HepG2 (cell line): ENCODE measurements around the gene FGF14. TPM values are rescaled to one million over a fixed set of nuclear protein-coding genes. Genes with fewer than 3 reads are reported as not detected.

Experiments
- ATAC-seq: fragments of 200-7000 bp; cut with Tn5 transposase; 3 replicates; pipeline ENCODE4 v1.9.1; 2020; ENCODE audit warnings: mild to moderate bottlenecking, moderate library complexity
- BruUV-seq: library from RNA; stranded (reverse); fragments of 400-500 nt; replicated peaks from 2 replicates; lab custom pipeline; 2021; lab: Mats Ljungman, UMichigan
- CTCF ChIA-PET: fragments of 300-600 bp; formaldehyde crosslinking; extraction: SDS; loops from one replicate; lab custom pipeline; 2021; ENCODE audit warnings: low total read pairs, inconsistent platforms, low intra/inter-chr PET ratio; lab: Yijun Ruan, JAX
- POLR2A ChIA-PET: fragments of 350-600 bp; sonication (Branson Sonifier 250); formaldehyde crosslinking; loops from one replicate; lab custom pipeline; 2020; ENCODE audit warnings: antibody characterized with exemption, inconsistent platforms; lab: Yijun Ruan, JAX
- DNase-seq: peaks from one replicate; pipeline ENCODE4 v3.0.0-alpha.2; 2015; ENCODE audit warnings: low spot score
- FAIRE-seq: peaks from 3 replicates; lab custom pipeline; 2011; peaks lifted over from hg19 to GRCh38; lab: Jason Lieb, UNC
- H2AFZ ChIP-seq: one replicate; pipeline ENCODE4 v1.6.1; 2011; ENCODE audit warnings: low read length, inconsistent platforms
- H3K27ac ChIP-seq: fragments of 300-600 bp; 3 replicates; pipeline ENCODE4 v1.8.0; 2011; ENCODE audit warnings: mixed run types, mild to moderate bottlenecking, mixed read lengths, low read length, inconsistent platforms; ENCODE audit not compliant: insufficient read depth; ENCODE audit errors: extremely low read length
- H3K27me3 ChIP-seq, 2 experiments: fragments of 200-600 bp in 1 of 2; 2 replicates in 1 of 2; 3 replicates in 1 of 2; pipeline versions ENCODE4 v1.6.0 to v1.8.0; 2011; ENCODE audit warnings: low read length in 2 of 2, mild to moderate bottlenecking in 2 of 2, moderate library complexity in 2 of 2, inconsistent platforms in 1 of 2; ENCODE audit not compliant: insufficient read depth in 2 of 2, control insufficient read depth in 1 of 2
- H3K36me3 ChIP-seq, 2 experiments: fragments of 200-600 bp in 1 of 2; replicated peaks in 1 of 2; 2 replicates in 1 of 2; 3 replicates in 1 of 2; pipeline versions ENCODE4 v1.5.1 to v1.8.0; 2011; ENCODE audit warnings: low read length in 2 of 2, inconsistent platforms in 1 of 2; ENCODE audit not compliant: insufficient read depth in 2 of 2, control insufficient read depth in 1 of 2
- H3K4me1 ChIP-seq: 2 replicates; pipeline ENCODE4 v1.5.1; 2012; ENCODE audit warnings: low read length, inconsistent platforms; ENCODE audit not compliant: insufficient read depth
- H3K4me2 ChIP-seq: 2 replicates; pipeline ENCODE4 v1.6.0; 2011; ENCODE audit warnings: low read depth, low read length, inconsistent platforms
- H3K4me3 ChIP-seq, 3 experiments: fragments of 200-600 bp in 1 of 3; sonication (generic), shearing (Covaris generic) in 1 of 3; replicated peaks in 1 of 3; 2 replicates each; pipeline ENCODE4 v1.5.1; 2011 to 2016; ENCODE audit warnings: low read length in 3 of 3, inconsistent platforms in 2 of 3, low read depth in 2 of 3, mild to moderate bottlenecking in 2 of 3, control low read depth in 1 of 3, mixed read lengths in 1 of 3; ENCODE audit not compliant: insufficient read depth in 1 of 3
- H3K79me2 ChIP-seq: one replicate; pipeline ENCODE4 v1.6.1; 2011; ENCODE audit warnings: low read length, inconsistent platforms; ENCODE audit not compliant: insufficient read depth
- H3K9ac ChIP-seq: 2 replicates; pipeline ENCODE4 v1.6.0; 2011; ENCODE audit warnings: mild to moderate bottlenecking, low read depth, low read length, inconsistent platforms; ENCODE audit not compliant: insufficient read depth
- H3K9me3 ChIP-seq: 2 replicates; pipeline ENCODE4 v1.5.1; 2012; ENCODE audit warnings: mild to moderate bottlenecking, low read length
- H4K20me1 ChIP-seq: 2 replicates; pipeline ENCODE4 v1.6.0; 2011; ENCODE audit warnings: inconsistent platforms, mild to moderate bottlenecking, low read length, moderate library complexity; ENCODE audit not compliant: insufficient read depth
- ATF7 ChIP-seq, 2 experiments: fragments of 450-650 bp in 1 of 2; sonication (generic) in 1 of 2; formaldehyde crosslinking in 1 of 2; IDR thresholded peaks; 2 replicates each; pipeline versions ENCODE4 v1.4.0 to v1.6.1; 2016 to 2020; ENCODE audit warnings: antibody characterized with exemption in 1 of 2, mild to moderate bottlenecking in 1 of 2, missing genetic modification reagents in 1 of 2
- HHEX ChIP-seq: IDR thresholded peaks from 2 replicates; pipeline ENCODE4 v1.6.1; 2016; ENCODE audit warnings: control low read depth
- HNRNPLL ChIP-seq: fragments of 200-400 bp; formaldehyde crosslinking; IDR thresholded peaks from 2 replicates; pipeline ENCODE4 v1.6.1; 2017; ENCODE audit warnings: mild to moderate bottlenecking, low read depth, low read length; ENCODE audit not compliant: poor library complexity, severe bottlenecking
- KDM5B ChIP-seq: sonication (generic); formaldehyde crosslinking; IDR thresholded peaks from 2 replicates; pipeline ENCODE4 v1.4.0; 2020; ENCODE audit warnings: missing genetic modification reagents, mild to moderate bottlenecking, borderline replicate concordance
- NCOA5 ChIP-seq: sonication (generic); formaldehyde crosslinking; IDR thresholded peaks from 2 replicates; pipeline ENCODE4 v1.4.0; 2020; ENCODE audit warnings: missing genetic modification reagents
- RFX5 ChIP-seq: IDR thresholded peaks from 2 replicates; pipeline ENCODE4 v1.6.1; 2011; ENCODE audit warnings: low read depth, low read length, improper control_type of control experiment
- SCMH1 ChIP-seq: sonication (generic); formaldehyde crosslinking; IDR thresholded peaks from 2 replicates; pipeline ENCODE4 v1.9.0; 2021; ENCODE audit warnings: missing genetic modification reagents, mild to moderate bottlenecking, borderline replicate concordance
- SP5 ChIP-seq: IDR thresholded peaks from 2 replicates; pipeline ENCODE4 v1.6.1; 2016; ENCODE audit warnings: low read depth, borderline replicate concordance
- ZBTB7A ChIP-seq: sonication (generic); formaldehyde crosslinking; IDR thresholded peaks from 2 replicates; pipeline ENCODE4 v1.8.0; 2022; ENCODE audit warnings: mild to moderate bottlenecking, missing genetic modification reagents
- ZMYM2 ChIP-seq: sonication (generic); formaldehyde crosslinking; IDR thresholded peaks from 2 replicates; pipeline ENCODE4 v1.8.0; 2022; ENCODE audit warnings: mild to moderate bottlenecking, missing genetic modification reagents
- ZNF292 ChIP-seq: sonication (generic); formaldehyde crosslinking; IDR thresholded peaks from 2 replicates; pipeline ENCODE4 v1.8.1; 2022; ENCODE audit warnings: mild to moderate bottlenecking, low read depth, missing genetic modification reagents, borderline replicate concordance
- ZNF547 ChIP-seq: sonication (generic); formaldehyde crosslinking; IDR thresholded peaks from 2 replicates; pipeline ENCODE4 v1.5.1; 2020; ENCODE audit warnings: mild to moderate bottlenecking, missing genetic modification reagents
- ZNF615 ChIP-seq: sonication (generic); formaldehyde crosslinking; IDR thresholded peaks from 2 replicates; pipeline ENCODE4 v1.5.0; 2020; ENCODE audit warnings: mild to moderate bottlenecking, missing genetic modification reagents, borderline replicate concordance
- ZNF879 ChIP-seq: sonication (generic); formaldehyde crosslinking; IDR thresholded peaks from 2 replicates; pipeline ENCODE4 v1.8.1; 2023; ENCODE audit warnings: missing genetic modification reagents
- in situ Hi-C: cut with HindIII; loops from 2 replicates; pipeline ENCODE4 v1.10.0; 2017; ENCODE audit warnings: low pct_unique_long_range_greater_than_20kb; ENCODE audit not compliant: extremely low pct_ligation_motif_present
- intact Hi-C: fragments of 100-400 bp; cut with micrococcal nuclease; formaldehyde crosslinking; loops from one replicate; pipeline ENCODE4 v1.10.0; 2022; ENCODE audit not compliant: unreplicated experiment
- polyA plus RNA-seq, 8 experiments: library from polyadenylated mRNA; depleted of rRNA in 3 of 8; stranded (reverse) in 7 of 8; unstranded in 1 of 8; fragments of >200 nt; fragmentation: Illumina TruSeq in 4 of 8; extraction: Trizol in 4 of 8; gene quantifications; 2 replicates each; pipeline versions ENCODE4 v1.2.1 to v1.2.3, GENCODE V29; 2011 to 2016; ENCODE audit warnings: low read depth in 4 of 8, missing spikeins in 1 of 8, mixed read lengths in 1 of 8; ENCODE audit not compliant: insufficient read depth in 1 of 8
- total RNA-seq, 5 experiments: library from RNA; depleted of rRNA; stranded (reverse); fragments of >200 nt; fragmentation: Illumina TruSeq; extraction: Trizol; gene quantifications; 2 replicates each; pipeline ENCODE4 v1.2.3, GENCODE V29; 2016; ENCODE audit warnings: low read depth in 1 of 5
- TF ChIP-seq, protein P1 (sequence below): sonication (generic); formaldehyde crosslinking; IDR thresholded peaks from 2 replicates; pipeline ENCODE4 v1.4.0; 2020; ENCODE audit warnings: low read depth, mild to moderate bottlenecking, missing genetic modification reagents

FGF14 gene
- total and polyA plus RNA-seq, 2 of the 13 experiments (the other 11 are each of a cell fraction or from before 2014, with no cell fraction given) = not detected

DNA sequence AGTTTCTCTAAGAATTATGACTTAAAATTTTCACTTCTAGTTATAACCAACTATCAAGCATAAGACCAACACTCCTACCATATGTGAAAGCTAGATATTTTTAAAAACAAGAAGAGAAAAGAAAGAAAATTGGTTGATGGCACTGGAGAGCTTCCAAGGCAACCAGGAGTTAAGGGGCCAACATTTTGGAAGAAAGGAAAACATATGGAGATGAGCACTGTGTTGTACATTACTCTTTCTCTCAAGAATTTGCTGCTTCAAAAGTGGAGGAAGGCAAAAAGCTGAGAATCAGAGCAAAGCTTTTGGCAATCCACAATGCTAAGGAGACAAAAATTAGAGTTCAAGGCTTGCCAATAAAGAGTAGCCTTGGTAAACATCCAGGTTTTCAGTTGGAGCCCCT, 503.2 kb downstream of the FGF14 start:
- no peak overlapping the region for H3K9ac ChIP-seq
- H2AFZ ChIP-seq = no peak overlapping the region
- FAIRE-seq (no peak), DNase-seq (no peak), ATAC-seq (no peak)
- no peaks in the 10 kb centered on the region for H3K27me3 ChIP-seq
- CTCF ChIA-PET = no interaction called here
- TF ChIP-seq, protein P1, sequence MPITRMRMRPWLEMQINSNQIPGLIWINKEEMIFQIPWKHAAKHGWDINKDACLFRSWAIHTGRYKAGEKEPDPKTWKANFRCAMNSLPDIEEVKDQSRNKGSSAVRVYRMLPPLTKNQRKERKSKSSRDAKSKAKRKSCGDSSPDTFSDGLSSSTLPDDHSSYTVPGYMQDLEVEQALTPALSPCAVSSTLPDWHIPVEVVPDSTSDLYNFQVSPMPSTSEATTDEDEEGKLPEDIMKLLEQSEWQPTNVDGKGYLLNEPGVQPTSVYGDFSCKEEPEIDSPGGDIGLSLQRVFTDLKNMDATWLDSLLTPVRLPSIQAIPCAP (CRISPR knock-in tag) = no peak
- TF ChIP-seq ZNF292 (CRISPR knock-in tag) = no peak
- TF ChIP-seq NCOA5 (CRISPR knock-in tag) = no peak
- no peak for TF ChIP-seq ZMYM2 (CRISPR knock-in tag)
- no peak for TF ChIP-seq ZNF547 (CRISPR knock-in tag)
- no peak for TF ChIP-seq ZNF615 (CRISPR knock-in tag)
- no peak for TF ChIP-seq ZNF879
- no peak for TF ChIP-seq KDM5B (CRISPR knock-in tag)
- TF ChIP-seq ATF7 (IDR thresholded peaks at IDR 0.05) = no peak
- TF ChIP-seq ATF7 (CRISPR knock-in tag; IDR thresholded peaks at IDR 0.05) = no peak
- no peak for TF ChIP-seq RFX5
- no peak for TF ChIP-seq SP5 (CRISPR knock-in tag)
- no peak for TF ChIP-seq ZBTB7A
- no peak for TF ChIP-seq SCMH1
- no peak for TF ChIP-seq HNRNPLL
- no peak for TF ChIP-seq HHEX
- no peak overlapping the region for H3K27ac ChIP-seq
- POLR2A ChIA-PET = no interaction called here
- no peaks in the 10 kb centered on the region for H3K9me3 ChIP-seq
- in situ Hi-C loops (no loop called here), intact Hi-C loops (no loop called here)
- no peaks in the 10 kb centered on the region for H3K36me3 ChIP-seq
- no TSS peak for BruUV-seq
- H3K79me2 ChIP-seq = no peaks in the 10 kb centered on the region
- H3K4me1 ChIP-seq = no peaks in the 10 kb centered on the region
- no peak overlapping the region for H3K4me2 ChIP-seq
- H3K4me3 ChIP-seq = no peak overlapping the region
- no peaks in the 10 kb centered on the region for H4K20me1 ChIP-seq
